AG04450 (cell line): ENCODE data around the gene PITPNM1. TPM values are rescaled to one million over a fixed set of nuclear protein-coding genes. Genes with fewer than 3 reads are reported as not detected.

Source experiments
- CTCF ChIA-PET: fragments of 300-600, 350-600 bp; formaldehyde crosslinking; extraction: SDS; loops from one replicate; lab custom pipeline; 2022; ENCODE audit warnings: antibody characterized with exemption, inconsistent platforms; lab: Charles Lee
- POLR2A ChIA-PET: fragments of 350-600 bp; formaldehyde crosslinking; extraction: SDS; loops from one replicate; lab custom pipeline; 2021; ENCODE audit warnings: antibody characterized with exemption, inconsistent platforms; lab: Yijun Ruan, JAX
- DNase-seq: peaks from one replicate; pipeline ENCODE4 v3.0.0-alpha.2; 2011; ENCODE audit warnings: low read depth, low spot score
- H3K27ac ChIP-seq: one replicate; pipeline ENCODE4 v1.5.1; 2012; ENCODE audit warnings: low read depth, low read length, control low read depth
- H3K27me3 ChIP-seq: one replicate; pipeline ENCODE4 v1.6.0; 2012; ENCODE audit warnings: low read length; ENCODE audit not compliant: control insufficient read depth, insufficient read depth
- H3K4me3 ChIP-seq: 2 replicates; pipeline ENCODE4 v1.5.1; 2011; ENCODE audit warnings: mild to moderate bottlenecking, low read depth, low read length, control low read depth
- H3K9me3 ChIP-seq: 2 replicates; pipeline ENCODE4 v1.5.1; 2012; ENCODE audit warnings: low read length; ENCODE audit not compliant: control insufficient read depth, insufficient read depth
- CTCF ChIP-seq: IDR thresholded peaks from 2 replicates; pipeline ENCODE4 v1.5.1; 2011; ENCODE audit warnings: low read depth, low read length, control low read depth, inconsistent platforms
- polyA plus RNA-seq: library from polyadenylated mRNA; depleted of rRNA; stranded (reverse); fragments of >200 nt; gene quantifications from 2 replicates; pipeline ENCODE4 v1.2.3, GENCODE V29; 2011

The PITPNM1 gene
- polyA plus RNA-seq, 1 experiment: 6.4 TPM

- CTCF ChIA-PET: no interaction called here
- H3K27me3 ChIP-seq: peaks cover 8% of the 10 kb centered on the region
These were observed 27.7 kb upstream of the PITPNM1 start for GRCh38 chr11:67532889-67533288.

GRCh38 chr11:67530282-67530592 is 25.1 kb upstream of the PITPNM1 start:
- no peak for DNase-seq
- Histone ChIP-seq H3K27ac (no peak overlapping the region), H3K27me3 (peaks cover 12% of the 10 kb centered on the region), H3K9me3 (peaks cover 10% of the 10 kb centered on the region), H3K4me3 (no peak overlapping the region)
- ChIA-PET CTCF (no interaction called here), POLR2A (no interaction called here)
- TF ChIP-seq CTCF: no peak

More at GRCh38 chr11:67532889-67533288, 27.7 kb upstream of the PITPNM1 start:
- Histone ChIP-seq H3K9me3 (peaks cover 10% of the 10 kb centered on the region), H3K27ac (no peak overlapping the region), H3K4me3 (no peak overlapping the region)
- no peak for DNase-seq
- no peak for TF ChIP-seq CTCF
- POLR2A ChIA-PET: no interaction called here

- POLR2A ChIA-PET: no interaction called here
- DNase-seq: no peak
- CTCF ChIA-PET: no interaction called here
- H3K4me3 ChIP-seq: no peak overlapping the region
- H3K9me3 ChIP-seq: peaks cover 1% of the 10 kb centered on the region
- H3K27ac ChIP-seq: no peak overlapping the region
- no peak for TF ChIP-seq CTCF
- peaks cover 18% of the 10 kb centered on the region for H3K27me3 ChIP-seq
These were observed 23.2 kb upstream of the PITPNM1 start for GRCh38 chr11:67528376-67528775.

GRCh38 chr11:67525275-67525976 is 20.3 kb upstream of the PITPNM1 start:
- Histone ChIP-seq H3K27ac (no peak overlapping the region), H3K27me3 (peaks cover 20% of the 10 kb centered on the region), H3K4me3 (no peak overlapping the region), H3K9me3 (no peaks in the 10 kb centered on the region; the same call in 1 of the 2 replicates)
- TF ChIP-seq CTCF: no peak
- DNase-seq: no peak
- ChIA-PET POLR2A (no interaction called here), CTCF (no interaction called here)

GRCh38 chr11:67524480-67524808 is 19.3 kb upstream of the PITPNM1 start:
- H3K27me3 ChIP-seq: peaks cover 18% of the 10 kb centered on the region
- DNase-seq: no peak
- no peak for TF ChIP-seq CTCF
- CTCF ChIA-PET: no interaction called here
- no peaks in the 10 kb centered on the region; the same call in 1 of the 2 replicates for H3K9me3 ChIP-seq
- no peak overlapping the region for H3K4me3 ChIP-seq
- no peak overlapping the region for H3K27ac ChIP-seq
- POLR2A ChIA-PET: no interaction called here
